ENCODE results near the gene ABCA5. TPM values are rescaled to one million over a fixed set of nuclear protein-coding genes. Genes with fewer than 3 reads are reported as not detected.

ABCA5 gene
- polyA plus RNA-seq, 1 donor (not counting 4 experiments of a cell fraction or from before 2014, with no cell fraction given), result 11.1 TPM

DNA sequence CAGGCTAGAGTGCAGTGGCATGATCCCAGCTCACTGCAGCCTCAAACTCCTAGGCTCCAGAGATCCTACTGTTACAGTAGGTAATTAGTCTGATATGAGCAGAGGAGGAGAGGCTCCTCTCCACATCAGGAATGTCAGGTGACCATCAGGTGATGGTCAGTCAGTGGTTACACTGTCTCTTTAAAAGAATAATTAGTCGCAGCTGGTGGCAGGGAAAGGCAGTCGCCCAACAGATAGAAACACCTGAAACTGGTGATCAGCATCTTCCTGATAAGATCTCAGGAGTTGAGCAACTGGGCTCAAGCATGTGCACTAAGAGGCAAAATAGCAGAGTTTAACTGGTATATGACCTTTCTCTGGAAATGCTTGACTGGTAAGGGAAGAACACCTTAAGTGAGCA is 21.5 kb upstream of the ABCA5 start:
- no peaks in the 10 kb centered on the region for H4K20me1 ChIP-seq (ENCODE audit: control insufficient read depth, extremely low read depth, insufficient read depth, low read length)
- H3K4me2 ChIP-seq (ENCODE audit: control insufficient read depth, extremely low read depth, insufficient read depth, low read depth, low read length), result no peak overlapping the region
- H3K9me3 ChIP-seq (ENCODE audit: control insufficient read depth, low read depth, low read length), result no peaks in the 10 kb centered on the region
- DNase-seq (ENCODE audit: low read depth, low spot score) (no peak), FAIRE-seq (no peak)
- H3K79me2 ChIP-seq (ENCODE audit: control insufficient read depth, insufficient read depth, low read length), result no peaks in the 10 kb centered on the region
- no peak overlapping the region for H3K9ac ChIP-seq (ENCODE audit: control insufficient read depth, extremely low read depth, insufficient read depth, low read length)
- H2AFZ ChIP-seq (ENCODE audit: control insufficient read depth, low read length), result no peak overlapping the region
- no peak overlapping the region for H3K27ac ChIP-seq (ENCODE audit: control insufficient read depth, insufficient read depth, low read length)
- dilution Hi-C loops (cut with MboI; ENCODE audit: extremely low pct_ligation_motif_present, low sequenced_read_pairs), result no loop called here
- TF ChIP-seq CTCF (optimal IDR thresholded peaks at IDR 0.05 in 1 of 3, IDR thresholded peaks at IDR 0.05 in 1 of 3, conservative IDR thresholded peaks at IDR 0.05 in 1 of 3; ENCODE audit: extremely low read depth in 1 of 3, insufficient read depth in 2 of 3, low read length in 3 of 3), result no peak
- TF ChIP-seq EZH2 (IDR thresholded peaks at IDR 0.05; ENCODE audit: low read length), result no peak
- H3K9me1 ChIP-seq (ENCODE audit: control insufficient read depth, extremely low read depth, insufficient read depth, low read length), result no peaks in the 10 kb centered on the region
- no peaks in the 10 kb centered on the region for H3K36me3 ChIP-seq (ENCODE audit: control insufficient read depth in 2 of 2, extremely low read depth in 1 of 2, insufficient read depth in 2 of 2, low read length in 2 of 2)
- H3K27me3 ChIP-seq (ENCODE audit: control insufficient read depth, extremely low read depth, insufficient read depth, low read length), result no peaks in the 10 kb centered on the region
- no peak overlapping the region for H3K4me3 ChIP-seq (ENCODE audit: control insufficient read depth in 2 of 3, extremely low read depth in 1 of 3, insufficient read depth in 2 of 3, low read depth in 1 of 3, low read length in 3 of 3)
- H3K4me1 ChIP-seq (ENCODE audit: control insufficient read depth, extremely low read depth, insufficient read depth, low read length), result peaks cover 4% of the 10 kb centered on the region

DNA sequence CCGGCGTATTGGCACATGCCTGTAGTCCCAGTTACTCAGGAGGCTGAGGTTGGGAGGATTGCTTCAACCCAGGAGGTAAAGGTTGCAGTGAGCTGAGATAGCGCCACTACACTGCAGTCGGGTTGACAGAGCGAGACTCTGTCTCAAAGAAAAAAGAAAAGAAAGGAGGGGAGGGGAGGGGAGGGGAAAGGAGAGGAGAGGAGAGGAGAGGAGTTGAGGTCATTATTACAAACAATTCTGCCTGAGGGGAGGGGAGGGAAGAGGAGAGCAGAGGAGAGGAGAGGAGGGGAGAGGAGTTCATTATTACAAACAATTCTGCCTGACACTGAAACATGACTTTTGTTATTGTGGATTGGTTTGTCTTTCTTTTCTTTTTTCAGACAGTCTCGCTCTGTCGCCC is 19.8 kb upstream of the ABCA5 start:
- FAIRE-seq, result no peak
- no peak for TF ChIP-seq EZH2 (IDR thresholded peaks at IDR 0.05; ENCODE audit: low read length)
- TF ChIP-seq CTCF (optimal IDR thresholded peaks at IDR 0.05 in 1 of 3, IDR thresholded peaks at IDR 0.05 in 1 of 3, conservative IDR thresholded peaks at IDR 0.05 in 1 of 3; ENCODE audit: extremely low read depth in 1 of 3, insufficient read depth in 2 of 3, low read length in 3 of 3), result no peak

More for the DNA sequence above, 19.8 kb upstream of the ABCA5 start:
- Histone ChIP-seq H3K4me1 (ENCODE audit: control insufficient read depth, extremely low read depth, insufficient read depth, low read length) (peaks cover 4% of the 10 kb centered on the region), H3K79me2 (ENCODE audit: control insufficient read depth, insufficient read depth, low read length) (no peaks in the 10 kb centered on the region), H3K9me1 (ENCODE audit: control insufficient read depth, extremely low read depth, insufficient read depth, low read length) (no peaks in the 10 kb centered on the region), H3K9ac (ENCODE audit: control insufficient read depth, extremely low read depth, insufficient read depth, low read length) (no peak overlapping the region), H3K9me3 (ENCODE audit: control insufficient read depth, low read depth, low read length) (no peaks in the 10 kb centered on the region), H3K27ac (ENCODE audit: control insufficient read depth, insufficient read depth, low read length) (no peak overlapping the region), H4K20me1 (ENCODE audit: control insufficient read depth, extremely low read depth, insufficient read depth, low read length) (no peaks in the 10 kb centered on the region), H2AFZ (ENCODE audit: control insufficient read depth, low read length) (no peak overlapping the region), H3K36me3 (ENCODE audit: control insufficient read depth in 2 of 2, extremely low read depth in 1 of 2, insufficient read depth in 2 of 2, low read length in 2 of 2) (no peaks in the 10 kb centered on the region), H3K4me2 (ENCODE audit: control insufficient read depth, extremely low read depth, insufficient read depth, low read depth, low read length) (no peak overlapping the region), H3K27me3 (ENCODE audit: control insufficient read depth, extremely low read depth, insufficient read depth, low read length) (no peaks in the 10 kb centered on the region), H3K4me3 (ENCODE audit: control insufficient read depth in 2 of 3, extremely low read depth in 1 of 3, insufficient read depth in 2 of 3, low read depth in 1 of 3, low read length in 3 of 3) (no peak overlapping the region)
- no peak for DNase-seq (ENCODE audit: low read depth, low spot score)
- dilution Hi-C loops (cut with MboI; ENCODE audit: extremely low pct_ligation_motif_present, low sequenced_read_pairs), result no loop called here

Data from keratinocyte (primary cell).